Measurements from ENCODE around the gene AHNAK2. TPM values are rescaled to one million over a fixed set of nuclear protein-coding genes. Genes with fewer than 3 reads are reported as not detected.

AHNAK2 gene
- total RNA-seq, 6 experiments from 2014 or later = 50.2 to 76.2 (median 73.7) TPM

- no peak overlapping the region for H3K27ac Mint-ChIP-seq
- TF ChIP-seq, protein P1, sequence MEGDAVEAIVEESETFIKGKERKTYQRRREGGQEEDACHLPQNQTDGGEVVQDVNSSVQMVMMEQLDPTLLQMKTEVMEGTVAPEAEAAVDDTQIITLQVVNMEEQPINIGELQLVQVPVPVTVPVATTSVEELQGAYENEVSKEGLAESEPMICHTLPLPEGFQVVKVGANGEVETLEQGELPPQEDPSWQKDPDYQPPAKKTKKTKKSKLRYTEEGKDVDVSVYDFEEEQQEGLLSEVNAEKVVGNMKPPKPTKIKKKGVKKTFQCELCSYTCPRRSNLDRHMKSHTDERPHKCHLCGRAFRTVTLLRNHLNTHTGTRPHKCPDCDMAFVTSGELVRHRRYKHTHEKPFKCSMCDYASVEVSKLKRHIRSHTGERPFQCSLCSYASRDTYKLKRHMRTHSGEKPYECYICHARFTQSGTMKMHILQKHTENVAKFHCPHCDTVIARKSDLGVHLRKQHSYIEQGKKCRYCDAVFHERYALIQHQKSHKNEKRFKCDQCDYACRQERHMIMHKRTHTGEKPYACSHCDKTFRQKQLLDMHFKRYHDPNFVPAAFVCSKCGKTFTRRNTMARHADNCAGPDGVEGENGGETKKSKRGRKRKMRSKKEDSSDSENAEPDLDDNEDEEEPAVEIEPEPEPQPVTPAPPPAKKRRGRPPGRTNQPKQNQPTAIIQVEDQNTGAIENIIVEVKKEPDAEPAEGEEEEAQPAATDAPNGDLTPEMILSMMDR (IDR thresholded peaks at IDR 0.05) = no peak
- H3K4me3 Mint-ChIP-seq = no peak overlapping the region
- H3K27me3 Mint-ChIP-seq (ENCODE audit: insufficient read depth) = peaks cover 11% of the 10 kb centered on the region; the same call in 1 of the 2 replicates
- DNase-seq = no peak
- H3K36me3 Mint-ChIP-seq (ENCODE audit: low read depth) = peaks cover 23% of the 10 kb centered on the region
- H3K9me3 Mint-ChIP-seq = no peaks in the 10 kb centered on the region
- no peaks in the 10 kb centered on the region for H3K4me1 Mint-ChIP-seq (ENCODE audit: low read depth)
These were observed 35.6 kb downstream of the AHNAK2 start for GRCh38 chr14:104942586-104942985.

DNA sequence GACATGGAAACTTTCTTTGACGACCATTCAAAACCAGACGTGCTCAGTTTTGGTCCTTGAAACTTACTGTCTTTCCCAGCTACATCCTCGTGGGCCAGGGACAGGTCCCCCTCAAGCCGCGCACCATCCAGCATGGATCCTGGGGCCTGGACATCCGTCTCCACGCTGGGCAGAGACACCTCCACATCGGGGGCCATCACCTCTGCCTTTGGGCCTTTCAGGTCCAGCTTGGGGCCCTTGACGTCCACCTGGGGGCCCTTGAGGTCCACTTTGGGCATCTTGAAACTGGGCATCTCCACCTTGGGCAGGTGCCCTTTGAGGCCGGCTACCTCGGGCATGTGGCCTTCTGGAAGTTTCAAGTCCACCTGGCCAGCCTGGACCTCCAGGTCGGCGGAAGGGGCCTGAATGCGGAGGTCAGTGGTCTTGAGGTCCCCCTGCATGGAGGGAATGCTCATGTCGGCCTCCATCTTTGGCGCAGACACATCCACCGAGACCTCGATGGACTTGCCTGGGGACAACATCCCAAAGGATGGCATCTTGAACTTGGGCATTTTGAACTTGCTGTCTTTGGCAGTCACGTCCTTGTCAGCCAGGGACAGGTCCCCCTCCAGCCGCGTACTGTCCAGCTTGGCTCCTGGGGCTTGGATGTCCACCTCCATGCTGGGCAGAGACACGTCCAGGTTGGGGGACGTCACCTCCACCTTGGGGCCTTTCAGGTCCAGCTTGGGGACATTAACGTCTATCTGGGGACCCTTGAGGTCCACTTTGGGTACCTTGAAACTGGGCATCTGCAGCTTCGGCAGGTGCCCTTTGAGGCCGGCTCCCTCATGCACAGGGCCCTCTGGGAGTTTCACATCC lies 36.4 kb downstream of the AHNAK2 start:
- H3K36me3 Mint-ChIP-seq (ENCODE audit: low read depth) = peaks cover 23% of the 10 kb centered on the region
- H3K27me3 Mint-ChIP-seq (ENCODE audit: insufficient read depth) = peaks cover 11% of the 10 kb centered on the region; the same call in 1 of the 2 replicates
- H3K4me3 Mint-ChIP-seq = no peak overlapping the region
- TF ChIP-seq, protein P1 (IDR thresholded peaks at IDR 0.05) = no peak
- H3K4me1 Mint-ChIP-seq (ENCODE audit: low read depth) = no peaks in the 10 kb centered on the region
- no peaks in the 10 kb centered on the region for H3K9me3 Mint-ChIP-seq
- H3K27ac Mint-ChIP-seq = no peak overlapping the region
- DNase-seq = no peak

DNA sequence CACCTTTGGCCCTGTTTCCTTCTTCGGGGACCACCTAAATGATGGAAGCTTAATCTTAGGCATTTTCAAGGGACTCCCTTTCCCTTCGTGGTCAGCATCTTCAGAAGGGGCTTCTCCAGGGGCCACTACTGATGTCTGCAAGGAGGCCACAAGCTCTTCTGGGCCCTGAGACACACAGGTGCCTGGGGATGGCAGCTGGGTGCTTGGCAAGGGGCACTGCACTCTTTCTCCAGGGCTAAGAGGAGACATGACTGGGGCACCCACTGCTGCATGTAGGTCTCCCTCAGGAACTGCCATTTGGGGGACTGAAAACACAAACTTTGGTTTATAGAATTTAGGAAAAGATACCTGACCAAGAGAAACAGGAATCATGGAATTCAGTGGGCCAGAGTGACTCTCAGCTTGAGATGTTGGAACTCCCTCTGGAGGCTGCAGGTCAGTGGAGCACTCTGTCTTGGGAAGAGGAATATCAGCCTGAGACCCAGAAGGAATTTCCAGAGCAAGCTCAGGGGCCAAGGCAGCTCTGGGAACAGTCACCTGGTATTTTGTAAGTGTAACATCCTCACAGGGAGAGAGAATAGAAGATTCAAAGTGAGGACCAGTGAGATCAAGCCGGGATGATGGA lies 37.5 kb downstream of the AHNAK2 start:
- TF ChIP-seq, protein P1 (IDR thresholded peaks at IDR 0.05) = peak; percentile 38; the same call in 1 of the 2 replicates
- Mint-ChIP-seq H3K9me3 (no peaks in the 10 kb centered on the region), H3K27ac (no peak overlapping the region), H3K36me3 (ENCODE audit: low read depth) (peaks cover 19% of the 10 kb centered on the region), H3K27me3 (ENCODE audit: insufficient read depth) (peaks cover 11% of the 10 kb centered on the region; the same call in 1 of the 2 replicates), H3K4me1 (ENCODE audit: low read depth) (no peaks in the 10 kb centered on the region), H3K4me3 (no peak overlapping the region)
- DNase-seq = no peak

DNA sequence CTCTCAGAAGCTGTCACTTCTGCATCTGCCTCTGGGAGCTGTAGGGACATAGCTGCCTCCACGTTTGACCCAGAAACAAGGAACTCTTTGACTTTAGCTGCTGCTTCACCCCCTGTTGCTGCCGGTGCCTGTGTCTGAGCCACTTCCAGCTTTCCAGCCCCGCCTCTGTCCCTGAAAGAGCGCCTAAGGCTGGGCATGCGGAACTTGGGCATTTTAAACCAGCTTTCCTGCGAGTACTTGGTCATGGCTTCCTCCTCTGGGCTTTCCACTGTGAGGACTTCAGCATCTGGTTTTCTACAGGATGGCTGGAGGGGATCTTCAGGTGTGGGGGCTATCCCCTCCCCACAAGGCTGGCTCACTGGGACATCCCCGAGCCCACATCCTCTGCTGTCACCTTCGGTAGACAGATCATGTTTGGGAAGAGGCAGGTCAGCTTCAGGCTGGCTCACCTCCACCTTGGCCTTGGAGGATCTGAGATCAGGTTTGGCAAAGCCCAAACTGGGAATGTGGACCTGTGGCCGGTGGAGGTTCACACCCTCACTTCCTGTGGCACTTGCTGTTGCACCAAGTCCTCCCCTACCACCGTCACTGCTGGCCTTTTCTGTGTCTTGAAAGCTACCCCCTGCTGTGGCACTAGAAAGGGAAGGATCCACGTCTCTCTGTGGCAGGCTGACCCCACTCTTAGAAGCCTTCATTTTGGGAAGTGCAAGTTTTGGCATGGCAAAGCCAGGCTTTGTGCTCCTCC lies 38.3 kb downstream of the AHNAK2 start:
- H3K36me3 Mint-ChIP-seq (ENCODE audit: low read depth) = peaks cover 17% of the 10 kb centered on the region
- H3K4me1 Mint-ChIP-seq (ENCODE audit: low read depth) = no peaks in the 10 kb centered on the region
- no peak overlapping the region for H3K27ac Mint-ChIP-seq
- no peaks in the 10 kb centered on the region for H3K9me3 Mint-ChIP-seq
- TF ChIP-seq, protein P1 (IDR thresholded peaks at IDR 0.05) = no peak
- peaks cover 11% of the 10 kb centered on the region; the same call in 1 of the 2 replicates for H3K27me3 Mint-ChIP-seq (ENCODE audit: insufficient read depth)
- H3K4me3 Mint-ChIP-seq = no peak overlapping the region
- no peak for DNase-seq

DNA sequence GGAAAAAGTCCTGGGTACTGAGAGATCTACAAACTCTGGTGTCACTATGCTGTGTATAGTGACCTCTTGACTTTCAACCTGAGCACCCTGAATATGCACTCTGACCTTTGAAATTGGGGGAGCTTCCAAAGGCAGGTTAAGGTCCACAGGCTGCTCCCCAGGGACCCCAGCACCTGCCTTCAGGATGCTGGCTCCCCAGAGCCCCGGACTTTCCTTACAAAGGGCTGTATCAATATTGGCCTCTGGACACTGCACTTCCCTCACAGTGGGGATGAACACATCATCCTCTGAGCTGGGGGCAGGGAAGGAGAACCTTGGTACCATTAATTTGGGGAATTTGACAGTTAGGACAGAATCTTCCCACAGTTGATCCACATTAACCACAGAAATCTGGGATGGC lies 39.2 kb downstream of the AHNAK2 start:
- Mint-ChIP-seq H3K36me3 (ENCODE audit: low read depth) (peaks cover 17% of the 10 kb centered on the region), H3K4me3 (no peak overlapping the region), H3K4me1 (ENCODE audit: low read depth) (0 out of 2 replicates have a peak, but pooled peaks cover 5% of the 10 kb centered on the region), H3K27ac (no peak overlapping the region), H3K9me3 (no peaks in the 10 kb centered on the region), H3K27me3 (ENCODE audit: insufficient read depth) (peaks cover 11% of the 10 kb centered on the region; the same call in 1 of the 2 replicates)
- DNase-seq = no peak
- TF ChIP-seq, protein P1 (IDR thresholded peaks at IDR 0.05) = no peak

All from HFFc6 (cell line).